Muscle layer of duodenum (tissue), 2 donors: ENCODE results near the gene HTR3C.
"Not testable (repeated sequence)": the region's sequence is repeated elsewhere in the genome, so short reads cannot be mapped to it uniquely, and the experiment has no call there.

Experiments
- H3K27ac ChIP-seq: one replicate; pipeline ENCODE4 v1.7.0; 2013; ENCODE audit warnings: mild to moderate bottlenecking, low read length
- H3K27me3 ChIP-seq: one replicate; pipeline ENCODE4 v1.7.0; 2013; ENCODE audit warnings: low read depth, mild to moderate bottlenecking, control low read depth, low read length
- H3K36me3 ChIP-seq, 2 donors: one replicate each; pipeline ENCODE4 v1.7.0; 2013; ENCODE audit warnings: low read length in 2 of 2, control low read depth in 1 of 2, mild to moderate bottlenecking in 1 of 2; ENCODE audit not compliant: insufficient read depth in 2 of 2, control insufficient read depth in 1 of 2
- H3K4me1 ChIP-seq, 2 donors: one replicate each; pipeline ENCODE4 v1.7.0; 2013; ENCODE audit warnings: low read length in 2 of 2, mild to moderate bottlenecking in 2 of 2, control low read depth in 1 of 2, moderate library complexity in 1 of 2; ENCODE audit not compliant: insufficient read depth in 2 of 2, control insufficient read depth in 1 of 2
- H3K4me3 ChIP-seq, 2 donors: one replicate each; pipeline ENCODE4 v1.7.0; 2013; ENCODE audit warnings: low read length in 2 of 2, low read depth in 1 of 2, mild to moderate bottlenecking in 1 of 2
- H3K9me3 ChIP-seq, 2 donors: one replicate each; pipeline ENCODE4 v1.7.0; 2013; ENCODE audit warnings: low read length in 2 of 2, control low read depth in 1 of 2, mild to moderate bottlenecking in 1 of 2; ENCODE audit not compliant: control insufficient read depth in 1 of 2
- donor health status: healthy.

Gene HTR3C

GRCh38 chr3:184052767-184053166 is at the start of gene HTR3C:
HTR3C (plus strand) TSS chr3:184053047; CDS start chr3:184053081, 34 bp downstream.
- Histone ChIP-seq H3K4me3 (no peak within 1 kb of the TSS), H3K36me3 (no peaks in the 10 kb centered on the region), H3K9me3 (no peaks in the 10 kb centered on the region), H3K27ac (no peak within 1 kb of the TSS), H3K27me3 (no peaks in the 10 kb centered on the region), H3K4me1 (no peaks in the 10 kb centered on the region)

- H3K27ac ChIP-seq: no peak overlapping the region
- H3K4me1 ChIP-seq: peaks cover 3 to 24% of the 10 kb centered on the region in 2 donors
- H3K27me3 ChIP-seq: no peaks in the 10 kb centered on the region
- H3K4me3 ChIP-seq: no peak overlapping the region
- no peaks in the 10 kb centered on the region for H3K36me3 ChIP-seq
- H3K9me3 ChIP-seq: no peaks in the 10 kb centered on the region
Measured at GRCh38 chr3:184003187-184003967, 49.5 kb upstream of the HTR3C start.

GRCh38 chr3:184004476-184004875 is 48.4 kb upstream of the HTR3C start:
- Histone ChIP-seq H3K36me3 (no peaks in the 10 kb centered on the region), H3K9me3 (no peaks in the 10 kb centered on the region), H3K4me1 (peaks cover 3 to 24% of the 10 kb centered on the region in 2 donors), H3K4me3 (no peak overlapping the region), H3K27me3 (no peaks in the 10 kb centered on the region), H3K27ac (no peak overlapping the region)

- Histone ChIP-seq H3K27me3 (no peaks in the 10 kb centered on the region), H3K36me3 (peaks cover 0 to under 1% of the 10 kb centered on the region in 2 donors), H3K9me3 (no peaks in the 10 kb centered on the region), H3K27ac (peak overlapping the region; percentile 79), H3K4me1 (peaks cover 3 to 24% of the 10 kb centered on the region in 2 donors), H3K4me3 (peak overlapping the region in 1 of 2 donors; percentile 34)
Measured at GRCh38 chr3:184005941-184006507, 46.8 kb upstream of the HTR3C start.

GRCh38 chr3:184007143-184007813 is 45.6 kb upstream of the HTR3C start:
- peaks cover 3 to 24% of the 10 kb centered on the region in 2 donors for H3K4me1 ChIP-seq
- not testable (repeated sequence) for H3K9me3 ChIP-seq, H3K27ac ChIP-seq, H3K27me3 ChIP-seq, H3K4me3 ChIP-seq, H3K36me3 ChIP-seq

- H3K9me3 ChIP-seq: no peaks in the 10 kb centered on the region
- no peaks in the 10 kb centered on the region for H3K27me3 ChIP-seq
- H3K36me3 ChIP-seq: peaks cover 0 to 9% of the 10 kb centered on the region in 2 donors
- H3K4me3 ChIP-seq: no peak overlapping the region
- H3K27ac ChIP-seq: no peak overlapping the region
- H3K4me1 ChIP-seq: peaks cover 3 to 24% of the 10 kb centered on the region in 2 donors
Measured at GRCh38 chr3:184008161-184008560, 44.7 kb upstream of the HTR3C start.

GRCh38 chr3:184011230-184011876 is 41.5 kb upstream of the HTR3C start:
- Histone ChIP-seq H3K27ac (no peak overlapping the region), H3K27me3 (no peaks in the 10 kb centered on the region), H3K36me3 (peaks cover 0 to 9% of the 10 kb centered on the region in 2 donors), H3K4me1 (peaks cover 4 to 6% of the 10 kb centered on the region in 2 donors), H3K9me3 (no peaks in the 10 kb centered on the region), H3K4me3 (no peak overlapping the region)

- H3K36me3 ChIP-seq: peaks cover 0 to 9% of the 10 kb centered on the region in 2 donors
- no peak overlapping the region for H3K27ac ChIP-seq
- no peaks in the 10 kb centered on the region for H3K27me3 ChIP-seq
- H3K4me1 ChIP-seq: peaks cover 4 to 10% of the 10 kb centered on the region in 2 donors
- no peak overlapping the region for H3K4me3 ChIP-seq
- H3K9me3 ChIP-seq: no peaks in the 10 kb centered on the region
Measured at GRCh38 chr3:184011937-184012889, 40.6 kb upstream of the HTR3C start.

GRCh38 chr3:184015381-184016019 is 37.3 kb upstream of the HTR3C start:
- Histone ChIP-seq H3K27ac (no peak overlapping the region), H3K27me3 (no peaks in the 10 kb centered on the region), H3K4me1 (peaks cover 4 to 10% of the 10 kb centered on the region in 2 donors), H3K36me3 (peaks cover 0 to 9% of the 10 kb centered on the region in 2 donors), H3K4me3 (peak overlapping the region in 1 of 2 donors; percentile 21), H3K9me3 (no peaks in the 10 kb centered on the region)

- H3K27me3 ChIP-seq: no peaks in the 10 kb centered on the region
- H3K4me3 ChIP-seq: peak overlapping the region in 1 of 2 donors; percentile 100
- peaks cover 4 to 10% of the 10 kb centered on the region in 2 donors for H3K4me1 ChIP-seq
- H3K27ac ChIP-seq: no peak overlapping the region
- H3K9me3 ChIP-seq: no peaks in the 10 kb centered on the region
- peaks cover 0 to 7% of the 10 kb centered on the region in 2 donors for H3K36me3 ChIP-seq
Measured at GRCh38 chr3:184016169-184016570, 36.7 kb upstream of the HTR3C start.
